Measurements from ENCODE around the gene TMEM169.
"Not testable (repeated sequence)": the region's sequence is repeated elsewhere in the genome, so short reads cannot be mapped to it uniquely, and the experiment has no call there.

TMEM169 gene

GRCh38 chr2:216072473-216072872 lies 9.2 kb upstream of the TMEM169 start:
- DNase-seq: no peak

DNA sequence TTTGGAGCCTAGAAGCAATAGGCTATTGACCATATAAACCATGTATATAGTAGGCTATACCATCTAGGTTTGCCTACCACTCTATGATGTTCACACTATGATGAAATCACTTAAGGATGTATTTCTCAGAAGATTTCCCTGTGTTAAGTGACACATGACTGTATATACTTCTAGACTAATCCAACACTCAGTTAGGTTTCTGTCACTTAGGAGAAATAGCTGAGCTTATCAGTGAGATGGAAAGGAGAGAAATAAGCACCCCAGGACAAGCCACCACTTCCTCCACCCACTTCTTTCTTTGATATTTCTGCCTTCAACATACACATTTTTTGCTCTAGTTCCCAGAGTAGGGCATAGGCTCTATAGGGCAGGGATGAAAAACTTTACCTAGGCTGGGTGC lies 7.9 kb upstream of the TMEM169 start:
- no peak for DNase-seq

- no peak for DNase-seq
Measured at GRCh38 chr2:216074380-216074779, 7.3 kb upstream of the TMEM169 start.

DNA sequence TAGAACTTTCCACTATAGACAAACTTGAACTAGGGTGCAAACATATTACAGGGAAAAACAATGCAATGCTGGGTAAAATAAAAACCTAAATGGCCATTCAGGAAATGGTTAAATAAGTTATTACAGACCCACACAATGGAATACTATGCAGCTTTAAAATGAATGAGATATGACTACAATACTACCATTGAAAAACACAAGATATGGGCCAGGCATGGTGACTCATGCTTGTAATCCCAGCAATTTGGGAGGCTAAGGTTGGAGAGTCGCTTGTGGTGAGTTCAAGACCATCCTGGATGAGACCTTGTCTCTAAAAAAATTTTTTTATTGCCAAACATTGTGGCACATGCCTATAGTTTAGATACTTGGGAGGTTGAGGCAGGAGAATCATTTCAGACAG lies 6.9 kb upstream of the TMEM169 start:
- DNase-seq: no peak

DNA sequence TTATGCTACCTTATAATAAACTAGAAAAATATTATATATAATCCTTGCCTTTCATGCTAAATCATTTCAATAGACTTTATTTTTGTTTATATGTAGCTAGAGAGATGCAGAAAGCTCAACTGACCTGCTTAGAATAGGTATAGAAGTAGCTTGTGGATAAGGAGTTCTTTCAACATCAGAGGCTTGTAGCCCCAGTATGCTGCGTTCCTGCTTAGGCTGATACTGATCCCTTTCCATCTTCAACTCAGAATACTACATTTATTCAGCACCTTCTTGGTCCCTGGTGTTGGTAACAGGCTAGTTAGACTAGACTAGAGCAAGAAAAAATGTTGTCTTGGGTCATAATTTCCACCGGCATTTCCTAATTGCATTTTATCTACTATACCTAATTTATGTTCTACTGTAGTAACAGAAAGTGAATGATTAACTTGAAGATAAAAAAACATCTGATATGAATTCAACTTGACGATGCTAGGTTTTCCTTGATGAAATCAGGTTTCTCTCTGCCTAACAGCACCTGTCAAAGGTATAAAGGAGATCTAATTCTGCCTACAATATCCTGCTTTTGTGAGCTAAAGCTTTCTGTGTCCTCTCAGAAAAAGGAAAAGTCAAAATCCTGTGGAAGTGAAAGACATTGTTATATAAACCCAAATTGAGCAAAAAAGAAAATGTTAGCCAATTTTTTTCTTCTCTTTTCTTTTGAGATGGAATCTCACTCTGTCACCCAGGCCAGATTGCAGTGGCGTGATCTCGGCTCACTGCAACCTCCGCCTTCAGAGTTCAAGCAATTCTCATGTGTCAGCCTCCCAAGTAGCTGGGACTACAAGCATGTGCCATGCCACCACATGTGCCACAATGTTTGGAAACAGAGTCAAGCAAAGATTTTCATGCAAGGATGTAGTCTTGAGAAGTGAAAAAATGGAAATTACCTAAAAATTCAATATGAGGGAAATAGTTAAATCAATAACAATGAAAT lies 5.9 kb upstream of the TMEM169 start:
- DNase-seq: no peak

DNA sequence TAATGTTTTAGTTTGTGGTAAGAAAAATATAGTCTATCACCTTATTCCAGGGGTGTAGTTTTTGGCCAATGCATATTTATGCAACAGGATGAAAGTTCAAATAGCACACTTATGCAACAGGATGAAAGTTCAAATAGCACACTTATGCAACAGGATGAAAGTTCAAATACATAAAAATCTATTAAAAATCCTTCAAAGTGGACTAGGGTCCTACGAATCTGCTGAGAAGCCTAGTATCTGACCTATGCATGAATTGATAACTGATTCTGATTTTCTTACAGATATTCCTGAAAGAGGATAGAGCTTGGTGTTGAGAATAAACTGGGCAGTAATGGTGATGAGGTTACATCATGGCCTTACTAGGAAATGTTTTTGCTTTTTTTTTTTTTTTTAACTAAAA lies 2.9 kb upstream of the TMEM169 start:
- DNase-seq: no peak

DNA sequence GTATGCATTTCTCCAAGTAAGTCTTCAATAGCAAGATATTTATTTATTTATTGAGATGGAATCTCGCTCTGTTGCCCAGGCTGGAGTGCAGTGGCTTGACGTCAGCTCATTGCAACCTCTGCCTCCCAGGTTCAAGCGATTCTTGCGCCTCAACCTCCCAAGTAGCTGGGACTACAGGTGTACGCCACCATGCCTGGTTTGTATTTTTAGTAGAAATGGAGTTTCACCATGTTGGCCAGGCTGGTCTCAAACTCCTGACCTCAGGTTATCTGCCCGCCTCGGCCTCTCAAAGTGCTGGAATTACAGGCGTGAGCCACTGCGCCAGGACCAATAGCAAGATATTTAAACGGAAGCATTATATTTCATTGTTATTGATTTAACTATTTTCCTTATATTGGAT lies 1.7 kb upstream of the TMEM169 start:
- not testable (repeated sequence) for DNase-seq

DNA sequence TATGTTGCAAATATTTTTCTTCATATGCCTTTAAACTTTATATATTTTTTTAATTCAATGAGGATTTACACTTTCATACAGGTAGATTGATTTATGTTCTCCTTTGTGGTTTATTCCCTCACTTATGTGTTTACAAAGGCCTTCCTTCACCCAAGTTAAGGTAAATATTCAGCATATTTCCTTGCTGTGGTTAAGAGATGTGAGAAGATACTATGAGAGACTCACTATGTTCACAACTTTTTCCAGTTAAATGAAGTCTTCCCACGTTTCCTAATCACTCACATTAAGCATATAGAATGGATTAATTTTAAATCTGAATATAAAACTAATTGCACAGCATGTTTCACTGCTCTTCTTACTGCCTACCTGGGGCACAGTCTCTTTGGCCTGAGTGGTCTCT lies 707 bp upstream of the TMEM169 start:
- DNase-seq: no peak

DNA sequence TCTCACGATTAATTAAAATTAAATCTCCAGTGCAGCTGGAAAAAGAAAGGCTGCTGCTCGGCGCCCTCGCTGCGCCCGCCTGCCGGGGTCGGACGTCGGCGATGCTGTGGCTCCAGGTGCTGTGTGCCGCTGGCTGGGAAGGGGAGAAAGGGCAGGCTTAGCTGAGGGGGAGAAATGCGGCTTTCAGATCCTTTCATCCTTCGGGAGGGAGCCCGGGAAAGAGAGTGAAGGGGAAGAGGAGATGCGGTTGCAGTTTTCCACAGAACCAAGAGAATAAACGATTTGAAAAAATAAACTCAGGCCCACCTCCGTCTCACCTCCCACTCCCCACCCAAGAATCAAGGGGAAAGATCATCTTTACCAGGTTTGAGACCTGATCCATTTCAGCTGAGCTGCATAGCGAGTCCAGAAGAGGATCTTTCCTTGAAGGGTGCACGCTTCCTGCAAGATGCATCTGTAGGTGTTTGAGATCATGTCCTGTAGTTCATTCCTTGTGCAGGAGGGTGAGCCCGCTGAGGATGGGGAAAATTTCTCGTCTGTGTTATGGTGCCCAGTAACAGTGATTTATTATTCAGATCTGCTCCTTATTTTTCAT lies 495 bp downstream of the TMEM169 start:
- DNase-seq: peak; percentile 20

GRCh38 chr2:216082805-216083204 lies 1.1 kb downstream of the TMEM169 start:
- peak; percentile 50 for DNase-seq

GRCh38 chr2:216083464-216084281 lies 2.0 kb downstream of the TMEM169 start:
- peak; percentile 48 for DNase-seq

DNA sequence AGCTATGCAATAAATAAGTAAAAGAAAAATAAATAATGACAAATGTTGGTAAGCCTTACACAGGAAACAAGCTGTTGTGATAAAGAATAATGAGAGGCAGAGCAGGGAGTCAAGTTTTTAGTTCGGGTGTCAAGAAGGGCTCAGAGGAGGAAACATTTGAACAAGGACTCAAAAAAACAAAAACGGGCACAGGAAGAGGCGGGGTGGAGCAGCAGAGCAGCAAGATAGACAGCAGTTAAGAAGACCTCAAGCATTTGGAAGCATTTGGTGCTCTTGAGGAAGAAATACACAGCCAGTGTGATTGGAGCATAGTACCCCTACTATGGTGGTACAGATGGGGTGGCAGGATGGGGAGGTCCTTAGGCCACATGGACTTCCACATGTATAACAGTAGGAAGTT lies 2.8 kb downstream of the TMEM169 start:
- no peak for DNase-seq

DNA sequence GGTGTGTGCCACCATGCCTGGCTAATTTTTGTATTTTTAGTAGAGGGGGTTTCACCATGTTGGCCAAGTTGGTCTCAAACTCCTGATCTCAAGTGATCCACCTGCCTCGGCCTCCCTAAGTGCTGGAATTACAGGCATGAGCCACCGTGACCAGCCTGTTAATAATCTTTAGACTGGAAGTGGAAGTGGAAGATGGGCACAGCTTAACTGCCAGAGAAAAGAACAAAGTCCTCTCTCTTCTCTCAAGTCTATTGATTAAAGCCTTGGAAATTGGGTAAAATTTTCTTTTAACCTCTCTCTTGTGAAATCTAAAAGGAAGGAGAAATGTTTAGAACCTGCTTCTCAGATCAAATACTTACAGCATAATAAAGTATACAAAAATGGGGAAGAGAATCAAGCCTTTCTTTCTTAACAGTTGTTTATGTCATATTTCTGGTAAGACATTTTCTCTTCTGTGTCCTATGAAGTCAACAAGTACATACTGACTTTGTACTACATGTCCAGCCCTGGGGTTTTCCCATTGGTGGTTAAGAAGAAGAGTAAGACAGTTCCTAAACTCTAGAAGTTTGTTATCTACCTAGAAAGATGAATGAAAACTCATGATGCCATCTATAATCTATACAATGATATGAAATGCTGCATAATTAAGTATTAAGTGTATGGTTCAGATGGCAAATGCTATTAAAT lies 4.6 kb downstream of the TMEM169 start:
- no peak for DNase-seq

GRCh38 chr2:216090369-216090786 lies 8.7 kb downstream of the TMEM169 start:
- no peak for DNase-seq

- no peak for DNase-seq
Measured at GRCh38 chr2:216092646-216093045, 10.9 kb downstream of the TMEM169 start.

DNA sequence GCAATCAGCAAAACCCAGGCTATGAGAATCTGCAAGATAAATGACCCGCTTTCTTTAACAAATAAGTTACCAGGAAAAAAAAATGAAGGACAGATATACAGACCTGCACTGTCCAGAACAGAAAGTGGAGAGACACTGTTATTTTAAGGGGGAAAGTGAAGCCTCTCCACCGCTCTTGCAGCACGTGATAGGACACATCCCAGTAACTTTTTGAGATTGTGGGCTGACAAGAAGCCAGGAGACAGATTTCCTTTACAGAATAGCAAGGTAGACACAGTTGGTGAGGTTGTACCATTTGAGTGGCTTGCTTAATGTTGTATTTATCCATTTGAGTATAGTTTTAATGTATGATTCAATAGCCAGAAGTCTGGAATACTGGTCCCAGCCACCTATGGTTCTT lies 13.0 kb downstream of the TMEM169 start:
- no peak for DNase-seq

DNA sequence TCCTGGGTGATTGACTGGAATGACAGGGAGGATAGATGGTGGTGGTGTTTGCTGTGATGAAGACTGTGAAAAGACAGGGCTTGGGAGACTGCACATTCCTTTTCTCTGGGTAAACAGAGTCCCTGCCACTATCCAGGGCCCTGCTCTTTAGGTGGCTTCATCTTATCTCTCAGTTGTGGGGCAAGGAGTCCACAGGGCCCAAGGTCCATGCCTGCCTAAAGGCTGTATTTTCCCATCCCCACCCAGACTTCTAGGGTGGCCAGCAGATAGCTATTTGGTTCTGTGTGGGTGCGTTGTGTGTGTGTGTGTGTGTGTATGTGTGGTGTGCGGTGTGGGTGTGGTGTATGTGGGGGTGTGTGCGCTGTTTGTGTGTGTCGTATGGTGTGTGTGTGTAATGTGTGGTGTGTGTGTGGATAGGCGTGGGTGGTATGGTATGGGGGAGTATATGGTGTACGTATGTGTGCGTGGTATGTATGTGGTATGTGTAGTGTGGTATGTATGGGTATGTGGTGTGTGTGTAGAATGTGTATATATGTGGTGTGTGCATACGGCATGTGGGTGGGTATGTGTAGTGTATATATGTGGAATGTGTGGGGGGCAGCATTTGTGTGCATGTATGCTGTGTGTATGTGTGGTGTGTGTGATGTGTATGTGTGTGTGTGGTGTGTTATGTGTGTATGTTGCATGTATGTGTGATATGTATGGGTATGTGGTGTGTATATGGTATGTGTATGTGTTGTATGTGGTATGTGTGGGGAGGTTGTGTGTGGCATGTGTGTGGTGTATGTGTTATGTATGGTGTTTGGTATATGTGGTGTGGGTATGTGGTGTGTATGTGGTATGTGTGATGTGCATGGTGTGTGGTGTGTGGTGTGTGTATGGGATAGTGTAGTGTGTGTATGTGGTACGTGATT lies 17.0 kb downstream of the TMEM169 start:
- no peak for DNase-seq

DNA sequence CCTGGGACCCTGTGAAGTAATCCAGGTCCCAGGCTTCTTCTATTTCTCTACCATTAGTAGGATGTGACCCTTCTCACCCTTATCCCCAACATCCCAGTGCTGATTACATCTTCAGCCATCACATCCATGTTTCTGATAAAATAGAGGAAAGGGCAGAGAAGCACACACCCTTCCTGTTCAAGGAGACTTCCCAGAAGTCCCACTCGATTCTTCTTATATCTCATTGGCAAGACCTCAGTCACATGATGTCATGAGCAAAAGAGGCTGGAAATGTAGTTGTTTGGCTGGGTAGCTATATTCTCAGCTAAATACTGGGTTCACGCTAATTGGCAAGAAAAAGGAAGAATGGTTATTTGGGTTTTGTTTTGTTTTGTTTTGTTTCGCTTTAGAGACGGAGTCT lies 19.4 kb downstream of the TMEM169 start:
- no peak for DNase-seq

DNA sequence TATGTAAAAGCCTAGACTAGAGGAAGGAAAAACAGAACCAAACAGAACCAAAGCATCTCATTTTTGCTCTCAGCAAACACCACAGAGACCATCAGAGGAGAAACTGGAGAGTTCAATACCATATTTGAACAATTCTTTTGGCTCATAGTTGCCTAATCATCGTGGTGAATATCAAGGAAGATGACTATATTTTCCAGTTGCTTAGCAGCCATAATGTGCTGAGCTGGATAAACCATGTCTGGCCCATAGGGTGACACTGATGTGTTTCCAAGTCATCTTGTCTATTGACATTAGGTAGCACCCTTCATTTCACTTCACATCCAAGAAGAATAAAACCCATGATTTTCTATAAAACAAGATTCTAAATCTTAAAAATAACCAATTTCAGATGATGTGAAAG lies 21.5 kb downstream of the TMEM169 start:
- DNase-seq: no peak

- DNase-seq: no peak
Measured at GRCh38 chr2:216104691-216105090, 23.0 kb downstream of the TMEM169 start.

GRCh38 chr2:216107320-216107719 lies 25.6 kb downstream of the TMEM169 start:
- DNase-seq: no peak

- no peak for DNase-seq
Measured at GRCh38 chr2:216107760-216108159, 26.0 kb downstream of the TMEM169 start.

All from NCI-H345 (cell line).